GM20000 (cell line): ENCODE data around the gene TM4SF5.

ENCODE experiments used
- DNase-seq: peaks from one replicate; pipeline ENCODE4 v3.0.0; 2012; ENCODE audit warnings: low spot score
- CTCF ChIP-seq: IDR thresholded peaks from 2 replicates; pipeline ENCODE4 v1.5.1; 2012; ENCODE audit warnings: mild to moderate bottlenecking, control low read depth; ENCODE audit errors: extremely low read depth, missing control alignments

The TM4SF5 gene

DNA sequence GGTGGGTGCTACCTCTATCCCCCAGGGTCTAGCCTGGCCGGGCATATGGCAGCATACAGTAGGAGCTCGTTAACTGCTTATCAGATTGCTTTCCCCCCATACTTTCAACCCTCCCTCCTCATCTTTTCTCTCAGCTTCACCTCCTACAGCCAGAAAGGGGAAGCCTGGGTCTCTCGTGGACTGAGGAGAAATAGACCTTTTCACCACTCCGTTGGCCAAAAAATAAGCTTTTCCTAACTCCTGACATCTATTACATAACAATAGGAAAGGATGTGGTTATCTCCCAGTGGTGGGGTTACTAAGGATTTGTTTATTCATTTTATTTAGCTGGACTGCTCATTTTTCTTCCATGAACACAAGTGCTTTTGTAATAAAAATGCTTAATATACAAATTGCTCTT, 23.0 kb upstream of the TM4SF5 start:
- no peak for TF ChIP-seq CTCF

DNA sequence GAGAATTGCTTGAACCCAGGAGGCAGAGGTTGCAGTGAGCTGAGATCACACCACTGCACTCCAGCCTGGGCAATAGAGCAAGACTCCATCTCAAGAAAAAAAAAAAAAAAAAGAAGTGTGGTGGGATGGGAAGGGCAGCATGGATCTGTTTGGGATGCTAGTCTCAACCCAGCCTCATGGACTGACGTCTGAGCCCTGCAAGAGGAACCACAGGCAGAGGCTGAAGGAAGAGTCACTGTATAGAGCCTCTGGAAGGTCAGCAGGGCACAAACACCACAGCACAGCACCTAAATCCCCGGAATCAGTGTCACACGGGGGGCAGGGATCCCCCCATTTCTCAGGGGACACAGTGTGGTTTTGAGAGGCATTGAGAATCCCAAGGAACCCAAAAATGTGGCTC, 21.1 kb upstream of the TM4SF5 start:
- TF ChIP-seq CTCF, result no peak
- no peak for DNase-seq

More for the DNA sequence above, 23.0 kb upstream of the TM4SF5 start:
- no peak for DNase-seq

DNA sequence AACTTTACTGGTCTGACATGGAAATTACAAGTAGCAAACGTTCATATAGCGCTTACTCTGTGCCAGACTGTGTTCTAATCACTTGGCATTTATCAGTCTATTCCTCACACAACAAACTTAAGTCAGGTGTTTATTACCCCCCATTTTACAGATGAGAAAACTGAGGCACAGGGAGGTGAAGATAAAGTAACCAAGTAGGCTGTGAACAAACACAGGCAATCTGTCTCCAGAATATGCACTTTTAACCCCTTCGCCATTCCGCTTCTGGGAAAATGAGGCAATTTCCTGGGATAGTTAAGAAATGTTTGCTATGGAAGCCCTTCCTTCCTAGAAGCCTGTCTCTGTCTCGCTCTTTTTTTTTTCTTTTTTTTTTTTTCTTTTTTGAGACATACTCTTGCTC, 19.8 kb upstream of the TM4SF5 start:
- TF ChIP-seq CTCF, result no peak
- DNase-seq, result no peak

- no peak for DNase-seq
- no peak for TF ChIP-seq CTCF
These were observed 18.3 kb upstream of the TM4SF5 start for GRCh38 chr17:4753392-4753791.

DNA sequence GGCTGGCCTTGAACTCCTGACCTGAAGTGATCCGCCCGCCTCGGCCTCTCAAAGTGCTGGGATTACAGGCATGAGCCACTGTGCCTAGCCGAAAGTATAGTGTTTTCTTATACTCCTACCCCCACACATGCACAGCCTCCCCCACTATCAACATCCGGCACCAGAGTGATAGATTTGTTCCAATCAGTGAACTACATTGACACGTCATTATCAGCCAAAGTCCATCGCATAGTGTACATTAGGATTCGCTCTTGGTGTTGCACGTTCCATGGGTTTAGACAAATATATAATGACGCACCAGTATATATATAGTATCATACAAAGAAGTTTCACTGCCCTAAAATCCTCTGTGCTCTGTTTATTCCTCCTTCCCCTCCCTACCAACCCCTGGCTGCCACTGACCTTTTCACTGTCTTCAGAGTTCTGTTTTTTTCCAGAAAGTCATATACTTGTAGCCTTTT, 11.9 kb upstream of the TM4SF5 start:
- no peak for DNase-seq

DNA sequence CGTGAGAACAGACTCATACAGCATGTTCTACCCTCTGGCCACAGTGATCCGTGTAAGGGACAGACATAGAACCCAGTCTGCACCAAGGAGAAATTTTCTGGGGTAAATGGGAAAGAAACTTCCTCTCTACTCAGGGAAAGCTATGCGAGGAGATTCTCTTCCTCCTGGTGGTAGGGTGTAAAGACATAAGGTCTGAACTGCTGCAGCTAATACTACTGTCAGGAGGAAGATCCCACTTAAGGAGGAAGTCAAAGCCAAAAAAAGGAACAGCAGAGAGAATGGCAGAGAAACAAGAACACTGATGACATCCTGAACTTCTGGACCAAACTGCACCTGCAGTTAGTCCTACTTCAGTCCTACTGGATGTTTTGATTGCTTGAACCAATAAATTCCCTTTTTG, 7.1 kb upstream of the TM4SF5 start:
- DNase-seq, result no peak

More for the DNA sequence above, 11.9 kb upstream of the TM4SF5 start:
- no peak for TF ChIP-seq CTCF

GRCh38 chr17:4766201-4766600, 5.5 kb upstream of the TM4SF5 start:
- no peak for DNase-seq
- TF ChIP-seq CTCF, result no peak

More for the DNA sequence above, 7.1 kb upstream of the TM4SF5 start:
- TF ChIP-seq CTCF, result no peak

DNA sequence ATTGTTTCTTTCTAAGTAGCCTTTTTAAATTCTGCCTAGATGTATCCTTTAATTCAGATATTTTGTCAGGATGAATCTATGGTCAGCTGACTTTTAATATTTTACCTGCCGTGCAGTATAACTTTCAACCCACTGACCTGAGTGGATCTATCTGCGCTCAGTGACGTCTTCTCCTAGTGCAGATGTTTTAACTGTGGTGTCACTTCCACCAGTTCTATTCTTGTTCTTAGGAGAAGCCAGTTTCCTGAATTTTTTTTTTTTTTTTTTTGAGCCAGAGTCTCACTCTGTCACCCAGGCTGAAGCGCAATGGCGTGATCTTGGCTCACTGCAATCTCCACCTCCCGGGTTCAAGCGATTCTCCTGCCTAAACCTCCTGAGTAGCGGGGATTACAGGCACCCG, 5.0 kb upstream of the TM4SF5 start:
- no peak for TF ChIP-seq CTCF

More for the DNA sequence above, 5.0 kb upstream of the TM4SF5 start:
- no peak for DNase-seq
